NCI-H510A (cell line): ENCODE measurements around the gene SELENOO.

ENCODE experiments used
- DNase-seq: peaks from one replicate; lab custom pipeline; 2025; lab: John Stamatoyannopoulos, UW

The SELENOO gene

GRCh38 chr22:50216684-50217520 is 16.1 kb downstream of the SELENOO start:
- no peak for DNase-seq

GRCh38 chr22:50217543-50218152 is 16.8 kb downstream of the SELENOO start:
- DNase-seq, result no peak

- peak; percentile 51 for DNase-seq
These were observed 17.6 kb downstream of the SELENOO start for GRCh38 chr22:50218153-50218995.

- no peak for DNase-seq
These were observed 18.4 kb downstream of the SELENOO start for GRCh38 chr22:50218996-50219727.

GRCh38 chr22:50219800-50220602 is 19.2 kb downstream of the SELENOO start:
- no peak for DNase-seq

GRCh38 chr22:50220603-50221409 is 20.0 kb downstream of the SELENOO start:
- DNase-seq, result no peak

- no peak for DNase-seq
These were observed 20.8 kb downstream of the SELENOO start for GRCh38 chr22:50221410-50222300.

GRCh38 chr22:50222508-50222907 is 21.7 kb downstream of the SELENOO start:
- DNase-seq, result no peak

GRCh38 chr22:50224071-50224470 is 23.3 kb downstream of the SELENOO start:
- no peak for DNase-seq

GRCh38 chr22:50225200-50225969 is 24.6 kb downstream of the SELENOO start:
- DNase-seq, result no peak

- no peak for DNase-seq
These were observed 25.5 kb downstream of the SELENOO start for GRCh38 chr22:50226063-50226874.

- no peak for DNase-seq
These were observed 26.0 kb downstream of the SELENOO start for GRCh38 chr22:50226875-50227165.

GRCh38 chr22:50227579-50228215 is 26.9 kb downstream of the SELENOO start:
- DNase-seq, result no peak

GRCh38 chr22:50228366-50228765 is 27.6 kb downstream of the SELENOO start:
- no peak for DNase-seq

- no peak for DNase-seq
These were observed 28.6 kb downstream of the SELENOO start for GRCh38 chr22:50229370-50229769.

GRCh38 chr22:50232481-50233151 is 31.8 kb downstream of the SELENOO start:
- DNase-seq, result no peak

- no peak for DNase-seq
These were observed 32.4 kb downstream of the SELENOO start for GRCh38 chr22:50233223-50233622.
